Hepatocyte (in vitro differentiated cells): Measurements from ENCODE around the gene MS4A4E.

Experiments used
- EZH2 ChIP-seq: fragments of 200-600 bp; sonication (generic); IDR thresholded peaks from 2 replicates; pipeline ENCODE4 v1.6.1; 2016; ENCODE audit warnings: antibody characterized with exemption, mild to moderate bottlenecking, borderline replicate concordance
- TF ChIP-seq, protein P1 (sequence below): fragments of 200-600 bp; sonication (generic); IDR thresholded peaks from 2 replicates; pipeline ENCODE4 v1.5.1; 2016; ENCODE audit warnings: antibody characterized with exemption, mild to moderate bottlenecking; ENCODE audit not compliant: poor library complexity

DNA sequence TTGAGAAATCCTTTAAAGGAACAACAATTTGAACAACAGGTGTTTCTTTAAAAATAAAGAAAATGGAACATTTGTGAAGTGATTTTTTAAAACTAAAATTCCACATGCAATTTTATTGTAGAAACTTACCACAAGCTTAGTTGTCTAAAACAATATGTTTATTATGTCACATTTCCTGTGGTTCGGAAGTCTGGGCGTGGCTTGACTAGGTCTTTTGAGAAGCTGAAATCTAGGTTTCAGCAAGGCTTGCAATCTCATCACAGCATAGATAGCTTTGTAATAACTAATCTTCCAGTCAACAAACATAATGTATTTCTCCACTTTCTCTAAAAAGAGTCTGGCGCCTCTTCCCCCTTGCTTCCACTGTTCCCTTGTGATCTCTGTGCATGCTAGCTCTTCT is 87.0 kb downstream of the MS4A4E start:
- TF ChIP-seq, protein P1, sequence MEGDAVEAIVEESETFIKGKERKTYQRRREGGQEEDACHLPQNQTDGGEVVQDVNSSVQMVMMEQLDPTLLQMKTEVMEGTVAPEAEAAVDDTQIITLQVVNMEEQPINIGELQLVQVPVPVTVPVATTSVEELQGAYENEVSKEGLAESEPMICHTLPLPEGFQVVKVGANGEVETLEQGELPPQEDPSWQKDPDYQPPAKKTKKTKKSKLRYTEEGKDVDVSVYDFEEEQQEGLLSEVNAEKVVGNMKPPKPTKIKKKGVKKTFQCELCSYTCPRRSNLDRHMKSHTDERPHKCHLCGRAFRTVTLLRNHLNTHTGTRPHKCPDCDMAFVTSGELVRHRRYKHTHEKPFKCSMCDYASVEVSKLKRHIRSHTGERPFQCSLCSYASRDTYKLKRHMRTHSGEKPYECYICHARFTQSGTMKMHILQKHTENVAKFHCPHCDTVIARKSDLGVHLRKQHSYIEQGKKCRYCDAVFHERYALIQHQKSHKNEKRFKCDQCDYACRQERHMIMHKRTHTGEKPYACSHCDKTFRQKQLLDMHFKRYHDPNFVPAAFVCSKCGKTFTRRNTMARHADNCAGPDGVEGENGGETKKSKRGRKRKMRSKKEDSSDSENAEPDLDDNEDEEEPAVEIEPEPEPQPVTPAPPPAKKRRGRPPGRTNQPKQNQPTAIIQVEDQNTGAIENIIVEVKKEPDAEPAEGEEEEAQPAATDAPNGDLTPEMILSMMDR, result no peak
- TF ChIP-seq EZH2, result no peak
